Activated T-helper 2 cell treated with anti-CD3 and anti-CD28 coated beads, Interferon-gamma antibody, Interleukin-2, Interleukin-4, amounts not matched to agents 10 μg/mL and 5 μg/mL and 100 μg/mL, durations not matched to agents 14 hours and 24 hours and 36 hours (primary cell): ENCODE data around the gene FERMT2. TPM values are rescaled to one million over a fixed set of nuclear protein-coding genes. Genes with fewer than 3 reads are reported as not detected.
"Not testable (repeated sequence)": the region's sequence is repeated elsewhere in the genome, so short reads cannot be mapped to it uniquely, and the experiment has no call there.

Experiments used
- DNase-seq: peaks from one replicate; pipeline ENCODE4 v3.0.0; 2021; ENCODE audit warnings: low spot score
- H3K27ac Mint-ChIP-seq: one replicate; pipeline ENCODE4 v1.8.0; 2021; ENCODE audit warnings: mixed read lengths
- H3K27me3 Mint-ChIP-seq: one replicate; pipeline ENCODE4 v1.8.0; 2021; ENCODE audit warnings: low read depth, mixed read lengths
- H3K36me3 Mint-ChIP-seq: one replicate; pipeline ENCODE4 v1.8.0; 2021; ENCODE audit warnings: low read depth, mixed read lengths
- H3K4me1 Mint-ChIP-seq: one replicate; pipeline ENCODE4 v1.8.0; 2021; ENCODE audit warnings: low read depth, mixed read lengths
- H3K4me3 Mint-ChIP-seq: one replicate; pipeline ENCODE4 v1.8.0; 2021; ENCODE audit warnings: low read depth, mild to moderate bottlenecking, moderate library complexity, mixed read lengths
- H3K9me3 Mint-ChIP-seq: one replicate; pipeline ENCODE4 v1.8.0; 2021; ENCODE audit warnings: mixed read lengths
- intact Hi-C: fragments of 100-400 bp; cut with micrococcal nuclease; formaldehyde crosslinking; loops from one replicate; pipeline ENCODE4 v1.15.1; 2023
- total RNA-seq: library from RNA; stranded (reverse); gene quantifications from 2 replicates; pipeline ENCODE4 v1.2.3, GENCODE V29; 2022

Gene FERMT2
- total RNA-seq, 1 donor from 2014 or later: 1.7 TPM

- no peaks in the 10 kb centered on the region for H3K4me1 Mint-ChIP-seq
- intact Hi-C loops: no loop called here
Observed at GRCh38 chr14:52935833-52936232, 15.0 kb downstream of the FERMT2 start.

GRCh38 chr14:52934762-52935161 lies 16.1 kb downstream of the FERMT2 start:
- no peaks in the 10 kb centered on the region for H3K36me3 Mint-ChIP-seq
- no peaks in the 10 kb centered on the region for H3K9me3 Mint-ChIP-seq
- no peak overlapping the region for H3K27ac Mint-ChIP-seq
- peaks cover 18% of the 10 kb centered on the region for H3K27me3 Mint-ChIP-seq
- H3K4me1 Mint-ChIP-seq: no peaks in the 10 kb centered on the region
- intact Hi-C loops: no loop called here
- no peak for DNase-seq
- H3K4me3 Mint-ChIP-seq: no peak overlapping the region

More at GRCh38 chr14:52935833-52936232, 15.0 kb downstream of the FERMT2 start:
- no peaks in the 10 kb centered on the region for H3K36me3 Mint-ChIP-seq
- peaks cover 24% of the 10 kb centered on the region for H3K27me3 Mint-ChIP-seq
- DNase-seq: no peak
- no peaks in the 10 kb centered on the region for H3K9me3 Mint-ChIP-seq
- H3K4me3 Mint-ChIP-seq: no peak overlapping the region
- H3K27ac Mint-ChIP-seq: no peak overlapping the region

GRCh38 chr14:52929192-52929807 lies 21.6 kb downstream of the FERMT2 start:
- peaks cover 14% of the 10 kb centered on the region for H3K27me3 Mint-ChIP-seq
- H3K4me1 Mint-ChIP-seq: no peaks in the 10 kb centered on the region
- H3K4me3 Mint-ChIP-seq: no peak overlapping the region
- no peaks in the 10 kb centered on the region for H3K36me3 Mint-ChIP-seq
- H3K27ac Mint-ChIP-seq: no peak overlapping the region
- intact Hi-C loops: no loop called here
- no peaks in the 10 kb centered on the region for H3K9me3 Mint-ChIP-seq
- no peak for DNase-seq

GRCh38 chr14:52926953-52927352 lies 23.9 kb downstream of the FERMT2 start:
- no peaks in the 10 kb centered on the region for H3K36me3 Mint-ChIP-seq
- intact Hi-C loops: no loop called here
- no peak overlapping the region for H3K4me3 Mint-ChIP-seq
- no peak overlapping the region for H3K27ac Mint-ChIP-seq
- peaks cover 10% of the 10 kb centered on the region for H3K27me3 Mint-ChIP-seq
- no peaks in the 10 kb centered on the region for H3K9me3 Mint-ChIP-seq
- peaks cover 1% of the 10 kb centered on the region for H3K4me1 Mint-ChIP-seq
- DNase-seq: no peak

- no peak overlapping the region for H3K4me3 Mint-ChIP-seq
- intact Hi-C loops: no loop called here
Observed at GRCh38 chr14:52923902-52924575, 26.8 kb downstream of the FERMT2 start.

GRCh38 chr14:52922656-52923055 lies 28.2 kb downstream of the FERMT2 start:
- intact Hi-C loops: no loop called here
- H3K4me1 Mint-ChIP-seq: peaks cover 7% of the 10 kb centered on the region
- no peaks in the 10 kb centered on the region for H3K9me3 Mint-ChIP-seq
- DNase-seq: no peak
- no peaks in the 10 kb centered on the region for H3K36me3 Mint-ChIP-seq
- no peaks in the 10 kb centered on the region for H3K27me3 Mint-ChIP-seq
- H3K27ac Mint-ChIP-seq: no peak overlapping the region
- no peak overlapping the region for H3K4me3 Mint-ChIP-seq

More at GRCh38 chr14:52923902-52924575, 26.8 kb downstream of the FERMT2 start:
- H3K4me1 Mint-ChIP-seq: peaks cover 1% of the 10 kb centered on the region
- no peak overlapping the region for H3K27ac Mint-ChIP-seq
- no peak for DNase-seq
- peaks cover 5% of the 10 kb centered on the region for H3K27me3 Mint-ChIP-seq
- no peaks in the 10 kb centered on the region for H3K9me3 Mint-ChIP-seq
- H3K36me3 Mint-ChIP-seq: no peaks in the 10 kb centered on the region

- Mint-ChIP-seq H3K27me3 (no peaks in the 10 kb centered on the region), H3K9me3 (no peaks in the 10 kb centered on the region), H3K4me3 (no peak overlapping the region), H3K27ac (no peak overlapping the region), H3K36me3 (no peaks in the 10 kb centered on the region), H3K4me1 (peaks cover 9% of the 10 kb centered on the region)
- intact Hi-C loops: no loop called here
- DNase-seq: no peak
Observed at GRCh38 chr14:52922059-52922458, 28.8 kb downstream of the FERMT2 start.

GRCh38 chr14:52920411-52920810 lies 30.4 kb downstream of the FERMT2 start:
- H3K4me3 Mint-ChIP-seq, intact Hi-C loops, DNase-seq, H3K36me3 Mint-ChIP-seq, H3K4me1 Mint-ChIP-seq, H3K27me3 Mint-ChIP-seq, H3K9me3 Mint-ChIP-seq, H3K27ac Mint-ChIP-seq: not testable (repeated sequence)

- intact Hi-C loops: loop anchor here (5.0 kb wide), 1 partner anchor 98 kb away; no protein-coding TSS in a partner anchor
- Mint-ChIP-seq H3K27me3 (no peaks in the 10 kb centered on the region), H3K36me3 (no peaks in the 10 kb centered on the region), H3K4me1 (peaks cover 9% of the 10 kb centered on the region), H3K9me3 (no peaks in the 10 kb centered on the region), H3K27ac (no peak overlapping the region), H3K4me3 (no peak overlapping the region)
- DNase-seq: no peak
Observed at GRCh38 chr14:52919971-52920370, 30.9 kb downstream of the FERMT2 start.

- Mint-ChIP-seq H3K4me1 (peaks cover 8% of the 10 kb centered on the region), H3K36me3 (no peaks in the 10 kb centered on the region), H3K4me3 (no peak overlapping the region), H3K9me3 (no peaks in the 10 kb centered on the region), H3K27me3 (peaks cover 2% of the 10 kb centered on the region), H3K27ac (peak overlapping the region; percentile 30)
- peak; percentile 19 for DNase-seq
- intact Hi-C loops: loop anchor here (1.0 to 5.0 kb wide), 2 partner anchors 23 to 96 kb away; no protein-coding TSS in a partner anchor
Observed at GRCh38 chr14:52918486-52918885, 32.4 kb downstream of the FERMT2 start.

- intact Hi-C loops: loop anchor here (1.0 to 5.0 kb wide), 2 partner anchors 22 to 95 kb away; no protein-coding TSS in a partner anchor
- no peaks in the 10 kb centered on the region for H3K9me3 Mint-ChIP-seq
- peak overlapping the region; percentile 39 for H3K27ac Mint-ChIP-seq
- no peaks in the 10 kb centered on the region for H3K36me3 Mint-ChIP-seq
- H3K4me3 Mint-ChIP-seq: no peak overlapping the region
- H3K27me3 Mint-ChIP-seq: peaks cover 2% of the 10 kb centered on the region
- peaks cover 8% of the 10 kb centered on the region for H3K4me1 Mint-ChIP-seq
- no peak for DNase-seq
Observed at GRCh38 chr14:52917735-52918134, 33.1 kb downstream of the FERMT2 start.

GRCh38 chr14:52914295-52914694 lies 36.6 kb downstream of the FERMT2 start:
- no peak for DNase-seq
- H3K4me3 Mint-ChIP-seq: no peak overlapping the region
- H3K4me1 Mint-ChIP-seq: peaks cover 8% of the 10 kb centered on the region
- no peaks in the 10 kb centered on the region for H3K9me3 Mint-ChIP-seq
- no peaks in the 10 kb centered on the region for H3K36me3 Mint-ChIP-seq
- peaks cover 9% of the 10 kb centered on the region for H3K27me3 Mint-ChIP-seq
- intact Hi-C loops: no loop called here
- H3K27ac Mint-ChIP-seq: no peak overlapping the region

- Mint-ChIP-seq H3K9me3 (no peaks in the 10 kb centered on the region), H3K4me1 (peaks cover 8% of the 10 kb centered on the region), H3K27ac (no peak overlapping the region), H3K36me3 (no peaks in the 10 kb centered on the region), H3K27me3 (peaks cover 15% of the 10 kb centered on the region), H3K4me3 (no peak overlapping the region)
- intact Hi-C loops: no loop called here
- no peak for DNase-seq
Observed at GRCh38 chr14:52913271-52913670, 37.6 kb downstream of the FERMT2 start.
